Ovary (tissue), 3 donors: ENCODE measurements around the gene C5orf15.

Experiments
- CTCF ChIP-seq, 3 donors: fragments of 450-650 bp in 2 of 3; fragments of 200-600 bp in 1 of 3; IDR thresholded peaks; one replicate each; pipeline versions ENCODE4 v1.5.1 to v1.8.0; 2016 to 2022; ENCODE audit warnings: antibody characterized with exemption in 3 of 3, mild to moderate bottlenecking in 1 of 3
- POLR2A ChIP-seq: fragments of 450-650 bp; IDR thresholded peaks from one replicate; pipeline ENCODE4 v1.6.1; 2017; ENCODE audit warnings: antibody characterized with exemption, mild to moderate bottlenecking, moderate library complexity
- donor health status: DM: no; HTN: no; CAD: no.

GRCh38 chr5:133963493-133964128 is 4.8 kb downstream of the C5orf15 start:
- TF ChIP-seq CTCF (IDR thresholded peaks at IDR 0.05) (no peak), POLR2A (no peak)
